CD4-positive, alpha-beta T cell treated with Interleukin-17A for 4 hours (primary cell): ENCODE measurements around the gene RAD9A.
A peak's percentile ranks its signal among the peaks of the same experiment; 100 is the strongest.

Experiments used
- DNase-seq: peaks from one replicate; pipeline ENCODE4 v3.0.0-alpha.2; 2020; ENCODE audit warnings: mixed read lengths

Gene RAD9A

DNA sequence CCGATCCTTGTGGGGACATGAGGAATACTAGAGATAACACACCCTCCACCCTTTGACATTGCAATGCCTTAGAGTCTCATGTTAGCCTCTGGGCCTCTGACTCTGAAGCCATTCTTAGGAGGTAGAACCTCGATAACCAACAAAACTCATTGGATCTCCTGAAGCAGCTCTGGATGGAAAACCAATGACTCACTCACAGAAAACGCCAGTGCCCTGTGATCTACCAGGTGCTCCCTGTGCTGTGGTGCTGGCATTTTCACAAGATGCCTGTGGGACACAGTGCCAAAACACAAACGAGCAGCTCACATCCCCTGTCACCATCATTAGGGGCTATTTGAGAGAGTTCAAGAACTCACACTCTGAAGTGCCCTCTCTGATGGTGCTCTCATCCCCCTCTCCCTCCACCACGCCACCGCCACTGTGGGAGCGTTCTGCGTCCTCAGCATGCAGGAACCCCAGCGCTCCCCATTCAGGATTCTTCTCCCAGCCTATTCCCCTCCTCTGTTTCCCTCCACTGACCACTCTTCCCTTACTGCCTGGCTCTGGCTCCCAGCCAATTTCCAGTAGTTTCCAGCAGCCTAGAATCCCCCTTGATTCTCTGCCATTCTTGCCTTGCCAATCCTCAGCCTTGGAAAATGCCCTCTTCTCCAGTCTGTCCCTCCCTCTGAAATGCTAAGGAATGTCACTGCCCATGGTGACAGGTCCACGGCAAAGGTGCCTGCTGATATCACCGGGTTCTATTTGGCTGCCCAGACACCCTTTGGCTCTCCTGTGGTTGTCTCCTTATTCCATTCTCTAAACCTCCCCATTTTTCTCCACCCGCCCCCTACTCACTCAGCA lies 33.7 kb upstream of the RAD9A start:
- DNase-seq, result no peak

DNA sequence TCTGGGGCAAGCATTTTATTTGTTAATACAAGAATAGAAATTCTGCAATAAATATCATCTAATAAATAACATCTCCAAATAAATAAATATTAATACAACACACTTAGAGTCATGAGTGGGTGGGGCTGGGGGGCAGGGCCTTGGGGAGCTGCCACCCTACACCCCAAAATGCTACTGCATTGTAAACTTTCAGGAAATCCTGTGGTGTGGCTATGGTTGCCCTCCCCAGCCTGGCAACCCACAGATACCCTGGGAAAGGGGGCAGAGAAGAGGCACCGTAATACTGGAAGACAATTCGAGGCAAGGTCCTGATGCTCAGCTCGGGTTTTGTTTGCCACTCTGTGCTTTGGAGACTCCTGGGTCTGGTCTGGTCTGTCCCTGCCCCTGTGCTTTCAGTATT lies 27.6 kb upstream of the RAD9A start:
- DNase-seq, result no peak

DNA sequence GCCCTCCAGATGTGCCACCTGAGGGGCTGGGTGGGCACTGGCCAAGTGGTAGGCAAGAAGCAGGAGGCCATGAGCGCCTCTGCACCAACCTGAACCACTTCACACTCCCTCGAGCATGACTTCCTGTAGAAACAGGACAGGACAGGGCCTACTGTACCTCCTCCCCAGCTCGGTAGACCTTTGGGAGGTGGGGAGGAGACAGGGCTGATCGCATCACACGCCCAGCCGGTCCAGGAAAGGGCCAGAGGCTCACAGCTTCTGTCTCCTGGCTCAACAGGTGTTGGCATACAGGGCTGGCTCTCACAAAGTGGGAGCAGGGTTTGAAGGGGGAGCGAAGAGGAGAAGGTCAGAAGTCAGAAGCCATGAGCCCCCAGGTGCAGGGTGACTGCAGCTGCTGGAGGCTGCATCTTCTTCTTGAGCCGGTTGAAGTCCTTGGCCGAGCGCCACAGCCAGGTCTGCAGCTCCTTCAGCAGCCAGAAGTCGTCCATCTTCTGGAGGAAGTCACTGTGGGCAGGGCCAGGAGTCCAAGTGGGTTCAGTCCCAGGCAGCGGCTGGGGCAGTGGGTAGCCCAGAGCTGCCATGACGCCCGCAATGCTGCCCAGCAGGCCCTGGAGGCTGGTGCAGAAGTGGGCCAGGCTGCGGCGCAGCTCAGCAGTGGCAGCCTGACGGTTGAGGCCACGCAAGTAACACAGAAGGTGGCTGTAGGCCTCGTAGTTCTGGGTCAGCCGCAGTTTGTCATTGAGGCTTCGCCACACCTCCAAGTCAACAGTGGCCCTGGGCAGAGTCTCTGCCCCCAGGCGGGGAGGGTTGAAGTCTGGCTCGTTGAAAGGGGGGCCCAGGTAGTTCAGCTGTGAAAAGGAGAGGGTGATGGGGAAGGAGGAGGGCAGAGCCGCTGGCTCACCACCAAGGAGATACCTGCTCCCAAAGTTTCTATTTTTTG lies 26.7 kb upstream of the RAD9A start:
- no peak for DNase-seq

DNA sequence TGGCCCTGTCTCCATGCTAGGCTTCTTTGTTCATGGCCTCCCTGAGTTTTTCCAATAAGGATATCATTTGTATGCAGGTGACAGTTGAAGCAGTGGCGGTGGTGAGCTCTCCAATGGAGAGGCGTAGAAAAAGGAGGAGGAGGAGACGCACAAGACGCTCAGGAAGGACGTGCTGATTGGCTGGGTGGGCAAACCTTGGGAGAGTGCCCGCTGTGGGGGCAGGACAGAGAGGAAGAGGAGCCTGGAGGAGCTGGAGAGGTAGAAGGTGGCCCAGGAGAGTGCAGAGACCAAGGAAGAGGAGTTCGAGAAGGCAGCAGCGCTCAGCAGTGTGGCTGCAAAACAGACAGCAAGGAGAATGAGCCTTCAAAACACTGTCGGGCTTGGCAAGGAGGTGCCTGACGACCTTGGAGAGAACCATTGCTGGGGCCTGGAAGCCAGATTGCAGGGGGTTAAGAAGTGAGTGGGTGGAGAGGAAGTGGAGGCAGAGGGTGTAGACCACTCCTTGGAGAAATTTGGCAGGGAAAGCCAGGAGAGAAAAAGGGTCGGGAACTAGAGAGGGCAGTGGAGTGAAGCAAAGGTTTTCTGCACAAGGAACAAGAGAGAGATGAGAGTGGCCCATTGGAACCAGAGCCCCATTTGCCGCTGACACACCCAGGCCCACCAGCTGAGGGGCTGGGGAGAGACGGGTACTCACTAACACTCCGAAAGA lies 25.9 kb upstream of the RAD9A start:
- no peak for DNase-seq

DNA sequence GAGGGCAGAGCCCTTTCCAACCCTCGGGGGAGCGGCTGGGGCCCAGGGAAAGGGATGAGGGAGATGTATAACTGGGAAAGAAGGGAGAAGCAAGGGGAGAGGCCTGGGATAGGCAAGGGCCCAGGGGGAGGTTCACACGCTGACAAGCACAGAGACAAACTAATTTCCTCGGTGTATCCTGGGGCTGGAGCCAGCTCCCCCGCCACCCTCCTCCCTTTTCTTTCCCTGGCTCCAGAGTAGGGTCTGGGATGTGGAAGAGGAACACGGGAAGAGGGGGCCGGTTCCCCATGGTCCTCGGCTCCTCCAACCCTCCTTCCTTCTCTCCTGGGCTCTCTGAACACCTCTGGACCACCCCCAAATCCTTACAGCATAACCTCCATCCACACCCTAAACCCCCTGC lies 25.2 kb upstream of the RAD9A start:
- no peak for DNase-seq

DNA sequence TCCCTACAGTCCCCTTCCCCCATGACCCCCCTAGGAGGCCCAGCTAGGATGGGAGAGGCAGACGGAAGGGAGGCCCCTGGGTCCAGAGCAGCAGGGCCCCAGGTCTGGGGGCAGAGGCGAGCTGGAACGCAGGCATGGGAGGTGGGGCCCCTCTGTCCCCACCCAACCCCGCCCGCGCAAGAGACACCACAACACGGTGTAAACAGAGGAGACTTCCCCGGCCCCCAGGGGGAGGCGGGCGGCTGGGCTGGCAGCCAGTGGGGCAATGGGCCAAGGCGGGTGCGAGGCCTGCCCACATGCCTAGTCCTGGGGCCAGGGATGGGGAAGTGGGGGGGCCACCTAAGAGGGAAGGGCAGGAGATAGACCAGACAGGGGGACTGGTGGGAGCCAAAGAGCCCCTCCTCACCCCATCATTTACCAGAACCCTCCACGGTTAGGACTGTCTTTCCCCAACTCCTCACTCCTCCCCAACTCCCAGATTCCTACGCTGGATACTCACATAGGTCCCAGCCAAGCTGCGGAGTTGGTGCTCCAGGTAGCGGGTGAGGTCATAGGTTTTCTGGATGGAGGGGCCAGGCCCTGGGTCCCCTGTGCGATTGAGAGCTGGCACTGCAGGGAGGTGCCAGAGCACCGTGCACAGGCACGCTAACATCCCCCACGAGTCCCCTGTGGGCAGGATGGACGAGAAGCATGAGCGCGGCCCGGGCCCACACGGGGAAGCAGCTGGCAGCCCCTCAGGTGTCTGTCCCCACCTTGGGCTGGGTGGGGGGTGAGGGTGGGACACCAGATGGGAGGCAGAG lies 24.6 kb upstream of the RAD9A start:
- no peak for DNase-seq

DNA sequence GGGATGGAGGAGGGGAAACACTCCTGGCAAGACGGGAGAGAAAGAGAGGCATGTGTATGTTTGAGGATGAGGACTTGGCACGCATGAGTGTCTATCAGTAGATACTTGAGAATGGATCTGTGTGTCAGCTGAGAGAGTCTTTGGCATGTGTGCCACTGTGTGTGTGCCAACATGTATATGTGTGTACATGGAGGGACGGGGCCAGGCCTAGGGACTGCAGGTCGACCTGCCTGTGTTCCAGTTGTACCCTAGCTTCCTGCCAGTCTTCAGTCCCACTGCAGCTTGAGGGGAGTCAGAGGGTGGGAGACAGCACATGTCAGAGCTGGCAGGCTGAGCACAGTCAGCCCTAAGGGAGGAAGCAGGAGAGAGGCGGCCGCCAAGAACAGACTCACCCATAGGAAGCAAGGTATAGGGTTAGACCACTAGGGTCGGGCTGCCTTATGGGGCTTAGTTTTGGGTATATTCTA lies 24.0 kb upstream of the RAD9A start:
- DNase-seq, result no peak

DNA sequence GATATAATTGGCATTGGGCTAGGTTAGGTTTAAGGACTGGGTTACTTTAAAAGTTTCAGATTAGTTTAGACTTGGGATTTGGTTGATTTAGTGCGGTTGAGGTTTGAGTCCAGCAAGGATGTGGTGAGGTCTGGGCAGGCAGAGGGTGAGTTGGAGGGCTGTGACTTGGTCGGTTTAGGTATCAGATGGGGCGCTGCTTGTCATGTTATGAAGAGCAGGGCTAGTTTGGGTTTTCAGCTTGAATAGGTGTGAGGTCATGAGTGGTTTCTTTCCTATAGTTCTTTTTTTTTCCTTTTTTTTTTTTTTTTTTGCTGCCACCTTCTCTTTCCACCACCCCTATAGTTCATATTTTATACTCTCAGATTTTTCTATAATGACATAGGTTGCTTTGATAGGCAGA lies 23.2 kb upstream of the RAD9A start:
- DNase-seq, result no peak

DNA sequence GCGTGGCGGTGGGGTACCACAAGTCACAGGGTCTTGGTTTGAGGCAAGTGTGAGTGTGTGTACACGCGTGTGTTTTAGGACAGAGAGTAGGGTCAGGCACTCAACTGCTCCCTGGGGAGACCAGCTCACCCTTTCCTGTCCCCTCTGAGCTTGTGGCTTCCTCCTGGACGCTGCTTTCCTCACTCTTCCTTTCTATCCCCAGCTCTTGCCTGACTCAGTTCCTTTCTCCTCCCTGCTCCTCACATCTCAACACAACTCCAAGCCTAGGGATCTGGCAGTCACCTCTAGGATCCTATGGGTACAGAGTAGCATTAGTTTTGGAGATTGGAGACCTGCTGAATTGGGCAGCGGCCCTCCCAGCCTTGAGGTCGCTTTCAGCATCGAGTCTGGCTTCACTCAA lies 22.5 kb upstream of the RAD9A start:
- no peak for DNase-seq

DNA sequence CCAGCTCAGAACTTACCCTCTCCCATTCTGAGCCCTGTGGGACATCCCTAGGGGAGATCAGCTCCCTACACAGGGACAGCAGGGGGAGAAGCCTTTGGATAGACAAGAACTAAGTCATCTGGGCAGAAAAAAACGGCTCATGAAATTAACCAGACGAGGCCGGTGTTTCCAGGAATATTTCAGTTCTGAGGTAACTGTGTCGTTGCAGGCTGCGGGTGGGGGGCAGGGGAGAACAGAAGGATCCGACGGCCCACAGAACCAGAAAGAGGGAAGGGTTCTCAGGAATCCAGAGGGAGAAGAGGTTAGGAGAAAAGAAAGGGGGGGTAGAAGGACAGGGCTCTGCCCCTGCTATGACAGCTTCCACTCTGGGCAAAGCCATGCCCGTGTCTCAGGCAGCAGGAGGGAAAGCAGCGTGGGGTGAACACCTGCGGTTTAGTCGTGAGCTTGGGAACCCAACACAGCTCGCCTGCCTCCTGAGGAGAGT lies 21.9 kb upstream of the RAD9A start:
- no peak for DNase-seq

DNA sequence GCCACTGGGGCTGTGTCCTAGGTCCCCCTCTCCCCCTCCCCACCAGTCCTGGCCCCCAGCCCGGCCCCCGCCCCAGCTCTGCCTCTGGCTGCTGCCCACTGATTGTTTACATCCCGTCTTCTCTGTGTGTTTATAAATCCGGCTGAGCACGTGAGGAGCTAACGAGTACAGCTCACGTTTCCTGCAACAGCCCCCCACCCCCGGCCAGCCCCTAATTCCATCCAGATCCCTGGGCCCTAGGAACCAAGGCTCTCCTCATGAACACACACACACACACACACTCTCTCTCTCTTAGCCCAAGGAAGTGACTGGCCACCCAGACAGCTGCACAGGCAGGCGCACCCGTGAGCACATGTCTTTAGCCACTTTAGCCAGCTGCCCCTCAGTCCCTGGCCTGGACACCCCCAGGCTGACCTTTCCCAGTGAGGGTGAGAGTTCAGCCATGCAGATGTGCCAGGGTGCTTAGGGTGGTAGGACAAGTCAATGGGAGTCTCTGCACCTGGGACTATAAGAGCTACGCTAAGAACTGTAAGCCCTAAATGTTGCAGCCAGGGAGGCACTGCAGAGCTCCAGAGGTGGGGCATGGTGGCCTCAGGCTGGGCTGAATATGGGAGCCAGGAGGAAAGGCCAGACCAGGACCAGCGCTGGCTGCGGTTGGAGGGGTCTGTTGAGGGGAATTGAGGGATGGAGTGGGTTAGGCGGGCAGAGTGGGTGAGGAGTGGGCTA lies 21.3 kb upstream of the RAD9A start:
- DNase-seq, result no peak

DNA sequence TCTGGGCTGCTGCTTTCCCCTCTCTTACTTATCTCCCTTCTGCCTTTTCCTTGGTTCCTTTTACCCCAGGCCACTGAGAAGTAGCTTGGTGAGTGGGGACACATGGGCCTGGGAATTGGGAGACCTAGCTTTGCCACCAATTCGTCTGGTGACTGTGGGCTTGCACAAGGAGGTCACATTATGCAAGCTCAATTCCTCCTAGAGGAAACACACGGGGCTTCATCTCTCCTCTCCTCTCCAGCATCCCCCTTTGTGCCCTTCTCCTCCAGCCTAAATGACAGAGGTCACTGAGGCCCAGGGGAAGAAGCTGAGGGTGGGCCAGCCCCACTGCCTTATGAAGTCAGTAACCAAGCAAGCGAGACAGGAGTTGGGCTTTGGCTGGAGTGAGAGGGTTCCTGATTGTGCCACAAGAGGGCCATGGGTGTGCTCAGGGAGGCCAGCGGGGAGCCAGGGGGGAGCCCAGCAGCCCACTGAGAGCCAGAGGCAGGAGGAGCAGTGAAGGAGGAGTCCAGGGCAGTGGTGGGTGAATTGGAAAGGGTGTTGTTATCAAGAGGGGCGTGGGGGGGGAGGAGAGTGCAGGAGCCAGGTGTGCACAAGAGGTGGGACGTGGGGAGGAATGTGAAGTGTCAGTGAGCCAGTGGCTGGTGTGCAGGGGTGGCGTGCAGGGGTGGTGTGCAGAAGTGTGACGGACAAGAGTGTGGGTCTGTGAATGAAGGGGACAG lies 20.4 kb upstream of the RAD9A start:
- DNase-seq, result peak; percentile 41

DNA sequence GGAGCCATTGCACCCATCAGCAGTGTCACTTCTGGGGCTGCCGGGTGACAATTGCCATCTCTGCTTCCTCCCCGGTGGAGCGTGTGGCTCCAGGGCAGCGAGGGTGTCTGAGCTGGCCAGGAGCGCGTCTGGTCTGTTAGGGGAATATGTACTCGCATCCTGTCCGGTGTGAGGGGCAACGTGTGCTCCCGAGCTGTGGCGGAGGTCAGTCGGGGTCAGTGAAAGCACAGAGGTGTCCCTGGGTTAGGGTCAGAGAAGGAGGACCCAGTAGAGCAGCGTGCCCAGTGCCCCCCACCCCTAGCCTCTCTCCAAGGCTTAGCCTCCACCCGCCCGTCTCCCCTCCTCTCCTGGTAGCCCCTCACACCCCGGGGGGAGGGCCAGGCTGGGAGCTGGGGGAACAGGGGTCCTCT lies 19.9 kb upstream of the RAD9A start:
- no peak for DNase-seq

DNA sequence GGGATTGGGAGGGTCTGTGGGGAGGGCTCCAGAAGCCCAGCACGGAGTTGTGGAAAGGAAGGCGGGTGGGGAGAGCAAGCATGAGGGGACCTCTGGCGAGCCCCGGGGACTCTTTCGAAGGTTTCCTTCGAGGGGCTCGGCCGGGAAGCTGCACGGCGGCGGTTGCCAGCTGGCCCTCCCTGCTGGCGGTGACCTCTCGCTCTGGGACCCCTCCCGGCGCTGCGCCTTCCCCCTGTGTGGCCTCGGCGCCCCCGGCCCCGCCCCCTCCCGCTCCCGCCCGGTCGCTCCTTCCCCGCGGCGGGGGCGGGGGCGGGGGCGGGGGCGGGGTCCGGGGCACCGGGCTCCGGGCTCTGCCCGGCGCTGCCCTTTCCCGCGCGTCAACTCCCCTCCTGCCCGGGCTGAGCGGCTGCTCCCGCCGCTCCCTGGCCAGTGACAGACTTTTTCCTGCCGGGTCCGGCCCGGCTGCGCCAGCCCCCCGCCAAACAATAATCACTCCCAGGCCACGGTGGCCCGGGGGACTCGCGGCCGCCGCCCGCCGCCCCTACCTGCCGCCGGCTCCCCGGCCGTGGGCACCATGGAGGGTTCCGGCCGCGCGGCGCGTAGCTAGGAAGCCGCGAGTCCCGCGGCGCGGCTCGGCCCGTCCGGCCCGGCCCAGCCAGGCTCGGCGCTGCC lies 19.3 kb upstream of the RAD9A start:
- DNase-seq, result peak; percentile 33

DNA sequence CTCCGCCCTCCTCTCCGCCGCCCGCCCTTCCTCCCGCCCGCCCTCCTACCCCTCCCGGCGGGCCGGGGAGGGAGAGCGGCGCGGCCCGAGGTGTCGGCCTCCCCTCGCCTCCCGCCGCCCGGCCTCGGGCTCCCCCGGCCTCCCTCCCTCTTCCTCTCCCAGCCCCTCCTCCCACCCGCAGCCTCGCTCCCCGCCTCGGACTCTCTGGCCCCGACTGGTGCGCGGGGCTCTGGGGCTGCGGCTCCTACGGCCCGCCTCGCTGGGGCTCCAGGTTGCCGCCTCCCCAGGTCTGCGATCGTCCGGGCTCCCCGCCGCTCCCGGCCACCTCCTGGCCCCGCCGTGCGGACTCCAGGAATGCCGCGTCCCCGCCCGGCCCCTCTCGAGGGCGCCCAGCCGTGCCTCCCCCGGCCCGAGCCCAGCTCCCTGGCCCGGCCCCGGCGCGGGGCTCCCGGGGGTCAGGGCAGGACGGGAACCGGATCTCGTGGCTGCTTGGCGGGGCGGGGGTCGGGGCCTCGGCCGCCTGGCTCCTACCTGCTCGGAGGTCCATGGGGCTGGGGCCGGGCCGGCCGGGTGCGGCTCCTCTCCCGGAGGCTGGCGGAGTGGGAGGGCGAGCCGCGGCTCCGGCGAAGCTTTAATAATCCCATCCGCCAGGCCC lies 18.7 kb upstream of the RAD9A start, which contains the start of gene CLCF1:
CLCF1 (minus strand) TSS at position 606 of the 655 bp plus-strand sequence; CDS start at position 547, 59 bp downstream.
- DNase-seq, result peak; percentile 41

DNA sequence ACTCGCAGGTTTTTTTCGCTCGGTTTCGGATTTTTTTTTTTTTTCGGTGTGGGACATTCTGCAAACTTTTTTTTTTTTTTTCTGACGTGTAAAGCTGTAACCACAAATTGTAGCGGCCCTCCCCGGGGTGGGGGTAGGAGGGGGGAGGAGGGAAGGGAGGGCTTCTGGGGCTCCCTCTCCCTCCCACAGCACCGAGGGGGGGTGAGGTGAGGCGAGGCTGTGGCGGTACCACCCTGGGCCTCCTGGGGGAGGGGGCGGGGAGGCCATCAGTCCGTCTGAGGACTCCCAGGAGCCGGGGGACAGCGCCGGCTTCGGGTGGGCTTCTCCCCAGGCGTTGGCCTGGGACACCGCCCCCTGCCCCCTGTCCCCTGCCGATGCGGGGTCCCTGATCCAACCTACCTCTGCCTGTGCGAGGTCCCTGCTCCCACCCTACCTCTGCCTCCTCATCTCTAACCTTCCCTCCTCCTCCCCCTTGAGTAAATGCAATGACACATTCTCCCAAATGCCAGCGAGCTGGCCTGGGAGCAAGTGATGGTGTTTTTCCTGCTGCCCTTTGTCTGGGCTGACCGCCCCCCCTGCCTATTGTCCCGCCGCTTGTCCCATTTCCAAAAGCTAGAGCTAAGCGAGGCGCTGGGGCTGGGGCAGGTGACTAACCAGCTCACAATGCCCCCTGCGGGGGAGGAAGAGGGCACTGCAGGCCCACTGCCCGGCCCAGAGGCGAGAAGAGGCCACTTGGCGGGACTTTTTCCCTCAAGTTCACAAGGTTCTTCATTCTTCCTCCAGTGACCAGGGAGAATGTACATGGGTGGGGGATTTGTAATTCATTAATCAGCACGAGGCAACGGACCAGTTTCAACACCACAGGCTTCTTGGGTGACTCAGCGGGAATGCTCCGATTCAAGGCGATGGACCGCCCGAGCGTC lies 17.9 kb upstream of the RAD9A start:
- DNase-seq, result peak; percentile 80

DNA sequence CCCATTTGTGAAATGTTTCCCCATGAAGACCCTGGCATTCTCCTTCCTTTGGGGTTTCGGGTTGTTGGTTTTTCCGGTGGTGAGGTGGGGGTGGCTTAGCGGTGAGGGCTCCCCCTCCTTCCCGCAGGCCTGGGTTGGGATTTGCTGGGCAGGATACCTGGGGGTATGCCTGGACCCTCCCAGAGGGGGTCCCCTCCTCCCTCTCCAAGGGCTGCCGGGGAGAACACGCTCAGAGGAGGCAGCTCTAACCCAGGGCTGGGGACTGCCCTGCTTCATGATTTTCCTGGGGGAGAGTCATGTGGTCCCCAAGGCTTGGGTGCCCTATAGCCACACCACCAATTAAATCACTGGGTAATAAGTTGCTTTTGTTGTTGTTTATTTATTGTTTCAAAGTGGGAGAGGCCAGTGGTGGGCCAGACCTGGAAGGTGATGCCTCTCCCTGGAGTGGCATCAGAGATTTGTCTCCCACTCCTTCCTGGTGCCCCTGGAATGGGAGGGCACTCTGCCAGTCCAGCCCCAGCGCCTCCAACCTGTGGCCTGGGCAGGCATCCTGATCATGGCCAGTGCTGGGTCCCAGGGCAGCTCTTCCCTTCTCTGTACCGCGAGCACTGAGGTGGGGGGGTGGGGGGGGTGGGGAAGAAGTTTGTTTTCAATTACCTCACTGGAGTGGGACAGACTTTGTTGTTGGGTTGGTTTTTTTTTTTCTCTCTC lies 17.1 kb upstream of the RAD9A start:
- no peak for DNase-seq
